Omental fat pad (tissue), 4 donors: ENCODE results near the gene GPC6. TPM values are rescaled to one million over a fixed set of nuclear protein-coding genes. Genes with fewer than 3 reads are reported as not detected.

Experiments
- ATAC-seq: fragments of 150-250 bp; one replicate; pipeline ENCODE4 v1.9.1; 2016; ENCODE audit warnings: mild to moderate bottlenecking, moderate library complexity; ENCODE audit not compliant: low FRiP score
- DNase-seq: peaks from one replicate; pipeline ENCODE4 v3.0.0-alpha.2; 2019; ENCODE audit warnings: low spot score
- CTCF ChIP-seq, 3 donors: fragments of 450-650 bp; IDR thresholded peaks; one replicate each; pipeline ENCODE4 v1.5.1; 2016 to 2017; ENCODE audit warnings: antibody characterized with exemption in 3 of 3, mild to moderate bottlenecking in 3 of 3, moderate library complexity in 2 of 3
- total RNA-seq, 4 donors: library from RNA; depleted of rRNA; stranded (reverse); fragments of >200 nt; gene quantifications; one replicate each; pipeline ENCODE4 v1.1.0, GENCODE V29; 2016

GPC6 gene
- total RNA-seq, 4 donors from 2014 or later, result 9.2 to 24.4 (median 16.4) TPM

- DNase-seq (no peak), ATAC-seq (no peak)
- TF ChIP-seq CTCF (IDR thresholded peaks at IDR 0.05), result no peak
Observed at GRCh38 chr13:94270556-94270955, 1043.9 kb downstream of the GPC6 start.

GRCh38 chr13:94272038-94272437 lies 1045.4 kb downstream of the GPC6 start:
- TF ChIP-seq CTCF (IDR thresholded peaks at IDR 0.05), result no peak
- no peak for DNase-seq
- ATAC-seq, result no peak

- ATAC-seq, result no peak
- TF ChIP-seq CTCF (IDR thresholded peaks at IDR 0.05), result no peak
- no peak for DNase-seq
Observed at GRCh38 chr13:94280349-94280748, 1053.7 kb downstream of the GPC6 start.

- DNase-seq, result no peak
- no peak for ATAC-seq
- TF ChIP-seq CTCF (IDR thresholded peaks at IDR 0.05), result no peak
Observed at GRCh38 chr13:94280845-94281244, 1054.2 kb downstream of the GPC6 start.

GRCh38 chr13:94286581-94286980 lies 1060.0 kb downstream of the GPC6 start:
- ATAC-seq, result no peak
- DNase-seq, result no peak
- TF ChIP-seq CTCF (IDR thresholded peaks at IDR 0.05), result no peak

GRCh38 chr13:94291631-94292322 lies 1065.2 kb downstream of the GPC6 start:
- TF ChIP-seq CTCF (IDR thresholded peaks at IDR 0.05), result no peak
- ATAC-seq, result no peak
- DNase-seq, result no peak

DNA sequence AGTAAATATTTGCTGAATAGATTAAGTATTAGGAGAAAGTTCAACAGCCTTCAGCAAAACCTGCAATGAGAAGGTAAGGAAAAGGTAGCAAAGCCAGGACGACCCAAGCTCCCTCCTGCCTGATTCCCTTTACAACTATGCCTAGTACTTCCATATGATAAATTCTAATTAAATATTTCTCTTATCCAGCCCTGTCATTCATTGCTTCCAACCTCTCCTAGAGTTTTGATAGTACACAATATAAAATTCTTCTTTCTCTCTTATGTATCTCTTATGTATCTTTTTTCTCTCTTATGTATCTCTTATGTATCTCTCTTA lies 1065.7 kb downstream of the GPC6 start:
- no peak for TF ChIP-seq CTCF (IDR thresholded peaks at IDR 0.05)
- ATAC-seq (no peak), DNase-seq (no peak)
